ENCODE measurements around the gene ITGB7. TPM values are rescaled to one million over a fixed set of nuclear protein-coding genes. Genes with fewer than 3 reads are reported as not detected.

Gene ITGB7
- total and polyA plus RNA-seq, 9 of the 15 experiments (the other 6 are each of a cell fraction or from before 2014, with no cell fraction given) = 0.06 to 2.0 (median 0.67) TPM

DNA sequence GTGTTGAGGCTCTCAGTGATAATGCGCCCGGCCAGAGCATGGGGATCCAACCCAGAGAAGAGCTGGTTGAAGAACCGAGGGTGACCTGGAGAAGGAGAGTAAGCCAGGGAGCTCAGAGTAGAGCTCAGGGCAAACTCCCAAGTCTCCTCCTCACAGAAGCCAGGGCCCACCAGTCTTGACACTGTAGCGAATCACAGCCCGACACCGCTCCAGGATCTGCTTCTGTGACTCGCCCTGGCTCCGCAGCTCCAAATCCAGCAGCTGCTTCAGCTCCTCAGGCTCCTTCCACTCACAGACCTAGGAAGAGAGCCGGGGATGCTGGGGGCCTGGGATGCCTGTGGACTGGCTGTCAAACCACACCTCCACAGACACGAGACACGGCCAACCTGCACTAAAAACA lies 34.7 kb downstream of the ITGB7 start:
- DNase-seq (ENCODE audit: extremely low read depth in 1 of 4, low spot score in 3 of 4) (peak in 1 of 4 experiments; percentile 2), ATAC-seq (no peak), FAIRE-seq (no peak)
- Histone ChIP-seq H3K9me3 (replicated peaks; ENCODE audit: control insufficient read depth, insufficient read depth, low read depth, low read length) (no peaks in the 10 kb centered on the region), H3K4me1 (replicated peaks in 1 of 2; ENCODE audit: control insufficient read depth in 2 of 2, insufficient read depth in 2 of 2, low read length in 2 of 2) (peaks cover 13 to 22% of the 10 kb centered on the region in 2 experiments), H3K9ac (ENCODE audit: insufficient read depth in 1 of 2, low read depth in 2 of 2, low read length in 2 of 2) (peak overlapping the region in 1 of 2 experiments; percentile 37; a peak in 1 of 4 replicates), H3K4me3 (no peak overlapping the region), H3K27ac (ENCODE audit: extremely low read depth, low read depth, low read length) (no peak overlapping the region), H3K9me1 (ENCODE audit: control insufficient read depth, insufficient read depth, low read length) (no peaks in the 10 kb centered on the region), H4K20me1 (replicated peaks; ENCODE audit: control insufficient read depth, insufficient read depth, low read length) (no peaks in the 10 kb centered on the region), H3K27me3 (ENCODE audit: control insufficient read depth in 2 of 2, insufficient read depth in 2 of 2, low read length in 2 of 2) (no peaks in the 10 kb centered on the region), H3K36me3 (ENCODE audit: control insufficient read depth, insufficient read depth, low read length) (no peaks in the 10 kb centered on the region), H3K4me2 (ENCODE audit: insufficient read depth, low read length) (no peak overlapping the region), H3K79me2 (ENCODE audit: control insufficient read depth, insufficient read depth, low read length) (no peaks in the 10 kb centered on the region), H2AFZ (ENCODE audit: low read depth, low read length) (no peak overlapping the region)
- intact Hi-C loops (cut with micrococcal nuclease) (no loop called here), in situ Hi-C loops (cut with MboI) (no loop called here)
- WGBS (ENCODE audit: insufficient coverage, low coverage, missing lambda C conversion rate) = 73% methylated on average over 11 of the region's 11 CpGs
- BruUV-seq (replicated peaks) = no TSS peak
- POLR2A ChIA-PET = interaction anchor here (1.1 to 3.6 kb wide), 2 partner anchors 8 to 12 kb away, joined by 3 to 15 read pairs; partner anchors contain the start of genes CSAD and ZNF740
- CTCF ChIA-PET (ENCODE audit: low intra/inter-chr PET ratio) = no interaction called here
- TF ChIP-seq ELF1 (tag; IDR thresholded peaks at IDR 0.05) (no peak), KDM5B (IDR thresholded peaks at IDR 0.05; ENCODE audit: insufficient replicate concordance, low read depth, low read length) (no peak), MEF2A (IDR thresholded peaks at IDR 0.05; ENCODE audit: control insufficient read depth, low read depth, low read length) (no peak), KHSRP (IDR thresholded peaks at IDR 0.05) (no peak), KDM4B (IDR thresholded peaks at IDR 0.05; ENCODE audit: borderline replicate concordance in 2 of 2, low read depth in 1 of 2) (no peak), CTBP1 (IDR thresholded peaks at IDR 0.05; ENCODE audit: borderline replicate concordance) (no peak), CSDE1 (IDR thresholded peaks at IDR 0.05) (no peak), SREBF1 (IDR thresholded peaks at IDR 0.05; ENCODE audit: borderline replicate concordance, low read depth, low read length) (no peak), CCNT2 (IDR thresholded peaks at IDR 0.05; ENCODE audit: borderline replicate concordance, extremely low read depth, insufficient read length, low read depth, low read length) (no peak), ETV5 (CRISPR knock-in tag; IDR thresholded peaks at IDR 0.05; ENCODE audit: low read depth) (no peak), KLF10 (CRISPR knock-in tag; IDR thresholded peaks at IDR 0.05) (no peak), PRPF4 (IDR thresholded peaks at IDR 0.05; ENCODE audit: insufficient read depth, low read depth, low read length, poor library complexity, severe bottlenecking) (no peak), SP1 (CRISPR knock-in tag; IDR thresholded peaks at IDR 0.05) (no peak), ZNF398 (CRISPR knock-in tag; IDR thresholded peaks at IDR 0.05) (no peak), THAP12 (CRISPR knock-in tag; IDR thresholded peaks at IDR 0.05) (no peak), KAT2B (IDR thresholded peaks at IDR 0.05; ENCODE audit: low read depth, low read length) (no peak)
